IPS-20b (cell line): ENCODE results near the gene NOB1.

Experiments used
- H3K27ac ChIP-seq: one replicate; pipeline ENCODE4 v1.5.1; 2013; ENCODE audit warnings: low read length
- H3K27me3 ChIP-seq: 2 replicates; pipeline ENCODE4 v1.6.1; 2013; ENCODE audit warnings: mild to moderate bottlenecking, low read length, inconsistent platforms; ENCODE audit not compliant: insufficient read depth
- H3K36me3 ChIP-seq: 2 replicates; pipeline ENCODE4 v1.6.1; 2013; ENCODE audit warnings: low read depth, mild to moderate bottlenecking, inconsistent platforms, low read length, moderate library complexity; ENCODE audit not compliant: insufficient read depth
- H3K4me1 ChIP-seq: 2 replicates; pipeline ENCODE4 v1.6.1; 2013; ENCODE audit warnings: mild to moderate bottlenecking, control low read depth, inconsistent platforms, low read length, moderate library complexity; ENCODE audit not compliant: insufficient read depth
- H3K4me3 ChIP-seq: 2 replicates; pipeline ENCODE4 v1.5.1; 2013; ENCODE audit warnings: mild to moderate bottlenecking, low read length, inconsistent platforms
- H3K9ac ChIP-seq: 2 replicates; pipeline ENCODE4 v1.6.1; 2013; ENCODE audit warnings: low read depth, mild to moderate bottlenecking, inconsistent platforms, low read length, moderate library complexity
- H3K9me3 ChIP-seq: 2 replicates; pipeline ENCODE4 v1.6.1; 2013; ENCODE audit warnings: mild to moderate bottlenecking, low read depth, low read length, inconsistent platforms; ENCODE audit not compliant: insufficient read depth

The NOB1 gene

DNA sequence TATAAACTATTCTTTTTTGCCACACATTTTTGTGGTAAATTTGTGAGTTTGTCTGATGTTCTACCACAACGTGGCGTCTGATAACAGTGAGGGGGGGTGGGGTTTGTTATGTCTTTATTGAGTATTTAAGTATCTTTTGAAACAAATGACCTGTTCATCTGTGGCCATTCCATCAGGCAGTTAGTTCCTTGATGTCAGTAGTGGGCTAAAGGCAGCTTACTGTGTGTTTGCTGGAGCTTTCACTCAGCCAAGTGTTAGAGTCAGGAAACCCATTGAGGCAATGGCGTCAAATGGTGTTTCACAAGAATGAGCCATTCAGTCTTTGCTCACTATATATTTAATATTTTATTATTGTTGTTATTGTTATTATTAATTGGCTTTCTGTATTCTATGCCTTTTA is 56.3 kb downstream of the NOB1 start:
- H3K36me3 ChIP-seq: peaks cover 38% of the 10 kb centered on the region

DNA sequence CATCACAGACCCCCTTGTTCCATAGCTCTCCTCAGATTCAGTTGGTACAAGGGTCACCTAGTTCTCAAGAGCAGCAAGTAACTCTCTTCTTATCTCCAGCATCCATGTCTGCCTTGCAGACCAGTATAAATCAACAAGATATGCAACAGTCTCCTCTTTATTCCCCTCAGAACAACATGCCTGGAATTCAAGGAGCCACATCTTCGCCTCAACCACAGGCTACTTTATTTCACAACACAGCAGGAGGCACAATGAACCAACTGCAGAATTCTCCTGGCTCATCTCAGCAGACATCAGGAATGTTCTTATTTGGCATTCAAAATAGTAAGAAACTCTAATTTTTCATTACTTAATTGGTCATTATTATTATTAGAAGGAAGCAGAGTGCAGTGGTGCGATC is 60.8 kb downstream of the NOB1 start:
- H3K27ac ChIP-seq: no peak overlapping the region
- H3K27me3 ChIP-seq: no peaks in the 10 kb centered on the region
- no peak overlapping the region for H3K4me3 ChIP-seq
- no peaks in the 10 kb centered on the region for H3K9me3 ChIP-seq
- H3K9ac ChIP-seq: no peak overlapping the region
- H3K4me1 ChIP-seq: no peaks in the 10 kb centered on the region
- peaks cover 65% of the 10 kb centered on the region for H3K36me3 ChIP-seq

More for the DNA sequence above, 56.3 kb downstream of the NOB1 start:
- Histone ChIP-seq H3K4me3 (no peak overlapping the region), H3K9ac (no peak overlapping the region), H3K4me1 (no peaks in the 10 kb centered on the region), H3K27ac (no peak overlapping the region), H3K9me3 (no peaks in the 10 kb centered on the region), H3K27me3 (no peaks in the 10 kb centered on the region)

DNA sequence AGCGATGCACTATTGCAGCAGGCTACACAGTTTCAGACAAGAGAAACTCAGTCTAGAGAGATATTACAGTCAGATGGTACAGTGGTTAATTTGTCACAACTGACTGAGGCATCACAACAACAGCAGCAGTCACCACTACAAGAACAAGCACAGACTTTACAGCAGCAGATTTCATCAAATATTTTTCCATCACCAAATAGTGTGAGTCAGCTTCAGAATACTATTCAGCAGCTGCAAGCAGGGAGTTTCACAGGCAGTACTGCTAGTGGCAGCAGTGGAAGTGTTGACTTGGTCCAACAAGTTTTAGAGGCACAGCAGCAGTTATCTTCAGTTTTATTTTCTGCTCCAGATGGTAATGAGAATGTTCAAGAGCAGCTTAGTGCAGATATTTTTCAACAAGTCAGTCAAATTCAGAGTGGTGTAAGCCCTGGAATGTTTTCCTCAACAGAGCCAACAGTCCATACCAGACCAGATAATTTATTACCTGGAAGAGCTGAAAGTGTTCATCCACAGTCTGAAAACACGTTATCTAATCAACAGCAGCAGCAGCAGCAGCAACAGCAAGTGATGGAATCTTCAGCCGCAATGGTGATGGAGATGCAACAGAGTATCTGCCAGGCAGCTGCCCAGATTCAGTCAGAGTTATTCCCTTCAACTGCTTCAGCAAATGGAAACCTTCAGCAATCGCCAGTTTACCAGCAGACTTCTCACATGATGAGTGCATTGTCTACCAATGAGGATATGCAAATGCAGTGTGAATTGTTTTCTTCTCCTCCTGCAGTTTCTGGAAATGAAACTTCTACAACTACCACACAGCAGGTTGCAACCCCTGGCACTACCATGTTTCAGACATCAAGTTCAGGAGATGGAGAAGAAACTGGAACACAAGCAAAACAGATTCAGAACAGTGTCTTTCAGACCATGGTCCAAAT is 62.5 kb downstream of the NOB1 start:
- no peaks in the 10 kb centered on the region for H3K9me3 ChIP-seq
- no peak overlapping the region for H3K4me3 ChIP-seq
- no peaks in the 10 kb centered on the region for H3K27me3 ChIP-seq
- H3K36me3 ChIP-seq: peaks cover 65% of the 10 kb centered on the region
- H3K27ac ChIP-seq: no peak overlapping the region
- H3K9ac ChIP-seq: no peak overlapping the region
- no peaks in the 10 kb centered on the region for H3K4me1 ChIP-seq
